Tibial nerve (tissue), 3 donors: ENCODE results near the gene U2AF1L4.

Experiments used
- POLR2A ChIP-seq, 2 donors: fragments of 450-650 bp; IDR thresholded peaks; one replicate each; pipeline ENCODE4 v1.6.1; 2017; ENCODE audit warnings: antibody characterized with exemption in 2 of 2, mild to moderate bottlenecking in 2 of 2, moderate library complexity in 2 of 2
- TF ChIP-seq, protein P1 (sequence below), 5 experiments: fragments of 200-600 bp in 3 of 5; fragments of 450-650 bp in 2 of 5; sonication (generic) in 3 of 5; IDR thresholded peaks; one replicate each; pipeline ENCODE4 v1.5.1; 2016 to 2019; ENCODE audit warnings: antibody characterized with exemption in 5 of 5, mild to moderate bottlenecking in 3 of 5, moderate library complexity in 2 of 5

DNA sequence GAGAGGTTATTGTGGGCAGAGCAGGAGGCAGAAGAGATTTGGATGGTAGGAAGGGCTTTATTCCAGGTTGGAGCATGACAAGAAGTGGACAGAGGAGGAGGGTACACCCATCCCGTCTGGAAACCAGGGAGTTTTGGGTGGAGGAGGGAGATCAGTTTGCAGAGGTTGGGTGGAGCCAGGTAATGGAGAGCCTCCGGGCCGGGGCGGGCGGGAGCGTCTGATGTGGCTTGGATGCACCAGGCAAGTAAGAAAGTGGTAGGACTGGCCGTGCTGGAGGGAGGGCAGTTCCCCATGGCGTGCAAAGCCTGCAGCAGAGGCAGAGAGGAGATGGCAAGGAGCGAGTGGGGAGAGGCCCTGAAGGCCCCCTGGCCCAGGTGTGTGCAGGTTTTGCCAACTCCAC lies 13.9 kb downstream of the U2AF1L4 start:
- no peak for TF ChIP-seq POLR2A (IDR thresholded peaks at IDR 0.05)
- TF ChIP-seq, protein P1, sequence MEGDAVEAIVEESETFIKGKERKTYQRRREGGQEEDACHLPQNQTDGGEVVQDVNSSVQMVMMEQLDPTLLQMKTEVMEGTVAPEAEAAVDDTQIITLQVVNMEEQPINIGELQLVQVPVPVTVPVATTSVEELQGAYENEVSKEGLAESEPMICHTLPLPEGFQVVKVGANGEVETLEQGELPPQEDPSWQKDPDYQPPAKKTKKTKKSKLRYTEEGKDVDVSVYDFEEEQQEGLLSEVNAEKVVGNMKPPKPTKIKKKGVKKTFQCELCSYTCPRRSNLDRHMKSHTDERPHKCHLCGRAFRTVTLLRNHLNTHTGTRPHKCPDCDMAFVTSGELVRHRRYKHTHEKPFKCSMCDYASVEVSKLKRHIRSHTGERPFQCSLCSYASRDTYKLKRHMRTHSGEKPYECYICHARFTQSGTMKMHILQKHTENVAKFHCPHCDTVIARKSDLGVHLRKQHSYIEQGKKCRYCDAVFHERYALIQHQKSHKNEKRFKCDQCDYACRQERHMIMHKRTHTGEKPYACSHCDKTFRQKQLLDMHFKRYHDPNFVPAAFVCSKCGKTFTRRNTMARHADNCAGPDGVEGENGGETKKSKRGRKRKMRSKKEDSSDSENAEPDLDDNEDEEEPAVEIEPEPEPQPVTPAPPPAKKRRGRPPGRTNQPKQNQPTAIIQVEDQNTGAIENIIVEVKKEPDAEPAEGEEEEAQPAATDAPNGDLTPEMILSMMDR (IDR thresholded peaks at IDR 0.05) = no peak
